DMS153 (cell line): ENCODE results near the gene ZNF205.
A peak's percentile ranks its signal among the peaks of the same experiment; 100 is the strongest.

ENCODE experiments used
- DNase-seq: peaks from one replicate; lab custom pipeline; 2025; lab: John Stamatoyannopoulos, UW

The ZNF205 gene

DNA sequence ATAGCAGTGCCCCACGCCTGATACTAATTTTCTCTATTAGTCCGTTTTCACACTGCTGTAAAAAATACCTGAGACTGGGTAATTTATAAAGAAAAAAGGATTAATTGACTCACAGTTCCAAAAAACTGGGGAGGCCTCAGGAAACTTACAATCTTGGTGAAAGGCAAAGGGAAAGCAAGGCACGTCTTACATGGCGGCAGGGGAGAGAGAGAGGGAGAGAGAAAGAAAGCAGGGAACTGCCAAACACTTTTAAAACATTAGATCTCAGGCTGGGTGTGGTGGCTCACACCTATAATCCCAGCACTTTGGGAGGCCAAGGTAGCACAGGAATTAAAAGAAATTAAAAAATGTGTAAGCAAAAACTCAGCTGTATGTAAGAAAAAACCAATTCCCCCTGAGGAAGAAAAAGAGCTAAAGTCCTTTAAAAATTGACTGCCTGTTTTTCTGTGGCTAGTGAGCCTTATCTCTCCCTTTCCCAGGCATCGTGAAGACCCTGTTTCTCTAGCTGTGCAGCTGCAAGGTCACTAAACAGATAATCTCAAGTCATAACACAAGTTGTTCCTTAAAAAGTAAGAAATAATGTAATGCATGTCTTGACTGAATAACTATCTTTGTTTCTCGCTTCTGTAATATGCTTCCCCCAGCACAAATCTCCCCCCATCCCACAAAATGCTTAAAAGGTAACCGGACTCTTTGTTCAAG is 27.3 kb upstream of the ZNF205 start:
- no peak for DNase-seq

DNA sequence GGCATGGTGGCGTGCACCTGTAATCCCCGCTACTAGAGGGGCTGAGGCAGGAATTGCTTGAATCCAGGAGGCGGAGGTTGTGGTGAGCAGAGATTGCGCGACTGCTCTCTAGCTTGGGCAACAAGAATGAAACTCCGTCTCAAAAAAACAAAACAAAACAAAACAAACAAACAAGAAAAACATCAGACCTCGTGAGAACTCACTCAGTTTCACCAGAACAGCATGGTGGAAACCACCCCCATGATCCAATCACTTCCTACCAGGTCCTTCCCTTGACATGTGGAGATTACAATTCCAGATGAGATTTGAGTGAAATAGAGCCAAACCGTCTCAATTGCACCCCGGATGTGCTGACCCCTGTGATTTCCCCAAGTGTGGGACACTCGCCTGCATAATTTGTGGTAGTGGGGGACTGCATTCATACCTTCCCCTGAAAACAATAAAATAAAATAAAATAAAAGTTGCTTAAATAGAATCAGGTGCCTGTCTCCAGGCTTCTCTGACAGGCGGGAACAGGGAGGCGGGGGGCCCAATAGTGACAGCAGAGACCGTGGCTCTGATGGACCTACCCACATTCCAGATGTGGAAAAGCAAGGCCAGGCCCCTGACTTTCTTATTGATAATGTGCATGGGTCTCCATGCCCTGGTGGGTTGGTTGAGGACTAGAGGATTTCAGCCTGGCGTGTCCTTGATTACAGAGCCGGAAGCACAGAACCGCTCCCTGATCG is 26.4 kb upstream of the ZNF205 start:
- DNase-seq: no peak

DNA sequence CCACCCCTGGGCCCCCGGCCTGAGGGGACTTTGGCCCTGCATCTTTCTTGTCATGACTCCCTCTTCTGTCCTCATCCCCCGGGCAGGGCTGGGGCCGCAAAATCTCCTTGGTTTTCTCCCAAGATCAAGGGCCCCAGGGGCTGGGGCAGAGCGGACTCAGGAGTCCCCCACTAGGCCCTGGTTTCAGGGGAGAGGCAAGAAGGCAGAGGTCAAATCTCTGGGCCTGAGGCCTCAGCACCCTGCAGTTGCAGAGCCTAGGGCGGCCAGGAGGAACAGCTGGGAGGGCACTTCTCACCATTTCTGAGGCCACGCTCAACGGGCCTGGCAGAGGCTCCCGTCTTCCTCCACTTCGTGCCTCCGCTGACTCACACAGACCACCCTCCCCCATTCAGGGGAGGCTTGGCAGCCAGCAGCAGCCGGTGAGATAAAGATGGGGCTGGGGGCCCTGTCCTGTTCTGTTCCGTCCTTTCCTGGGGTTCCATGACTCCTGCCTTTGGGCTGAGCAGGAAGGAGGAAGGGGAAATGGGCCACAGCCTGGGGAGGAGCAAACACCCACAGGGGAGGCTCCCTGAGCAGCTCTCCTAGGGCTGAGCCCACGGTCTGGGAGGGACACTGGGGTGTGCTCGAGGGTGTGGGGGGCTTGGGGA is 25.7 kb upstream of the ZNF205 start:
- DNase-seq: no peak

DNA sequence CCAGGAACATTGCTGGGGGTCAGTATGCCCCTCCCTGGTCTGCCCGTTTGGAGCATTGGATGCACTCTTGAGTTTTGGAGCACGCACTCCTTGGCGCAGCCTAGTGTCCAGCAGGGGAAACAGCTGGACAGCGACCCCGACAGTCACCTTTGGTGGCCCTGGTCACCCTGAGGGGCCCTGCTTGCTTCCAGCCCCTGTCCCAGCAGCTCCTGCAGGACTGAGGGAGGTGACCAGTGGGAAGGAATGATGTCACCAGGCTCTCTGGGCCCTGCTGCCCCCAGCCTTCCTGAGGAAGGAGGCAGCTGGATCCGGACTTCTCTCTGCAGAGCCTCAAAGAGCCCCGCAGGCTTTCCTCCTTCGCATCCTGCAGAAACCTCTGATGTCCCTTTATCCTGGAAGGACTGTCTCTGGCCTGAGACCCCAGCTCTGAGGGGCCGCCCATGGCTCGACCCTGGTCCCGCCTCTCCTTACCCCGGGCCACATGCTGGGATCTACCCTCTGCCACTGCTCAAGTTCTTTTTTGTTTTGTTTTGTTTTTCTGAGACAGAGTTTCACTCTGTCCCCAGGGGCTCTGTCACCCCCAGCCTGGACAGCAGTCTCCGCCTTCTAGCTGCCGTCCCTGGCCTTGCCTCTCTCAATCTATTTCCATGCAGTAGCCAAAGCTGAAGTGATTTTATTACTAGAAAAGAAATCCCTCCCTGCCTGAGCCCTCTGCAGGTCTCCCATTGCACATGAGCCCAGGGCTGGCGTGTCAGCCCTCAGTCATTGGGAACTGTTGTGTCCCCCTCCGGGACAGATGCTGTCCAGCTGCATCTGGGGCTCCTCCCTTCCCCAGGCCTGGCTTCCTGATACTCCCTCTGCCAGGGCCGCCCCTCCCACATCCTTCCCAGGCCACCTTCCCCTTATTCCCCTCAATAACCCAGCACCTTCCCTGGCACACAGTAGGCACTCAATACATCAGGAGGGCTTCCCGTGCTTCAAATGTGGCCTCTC is 24.8 kb upstream of the ZNF205 start:
- no peak for DNase-seq

DNA sequence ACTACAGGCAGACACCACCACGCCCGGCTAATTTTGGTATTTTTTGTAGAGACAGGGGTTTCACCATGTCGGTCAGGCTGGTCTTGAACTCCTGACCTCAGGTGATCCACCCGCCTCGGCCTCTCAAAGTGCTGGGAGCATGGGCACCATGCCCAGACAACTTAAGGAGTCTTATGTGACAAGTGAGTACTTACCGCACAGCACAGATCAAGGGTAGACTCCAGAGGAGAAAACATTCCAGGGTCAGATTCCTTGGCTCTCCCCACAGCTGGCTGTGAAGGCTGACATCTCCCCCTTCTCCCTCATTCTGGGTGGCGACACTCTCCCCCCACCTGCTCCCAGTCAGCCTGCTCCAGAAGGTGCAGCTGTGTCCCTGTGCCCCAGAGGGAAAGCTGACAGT is 23.9 kb upstream of the ZNF205 start:
- no peak for DNase-seq

DNA sequence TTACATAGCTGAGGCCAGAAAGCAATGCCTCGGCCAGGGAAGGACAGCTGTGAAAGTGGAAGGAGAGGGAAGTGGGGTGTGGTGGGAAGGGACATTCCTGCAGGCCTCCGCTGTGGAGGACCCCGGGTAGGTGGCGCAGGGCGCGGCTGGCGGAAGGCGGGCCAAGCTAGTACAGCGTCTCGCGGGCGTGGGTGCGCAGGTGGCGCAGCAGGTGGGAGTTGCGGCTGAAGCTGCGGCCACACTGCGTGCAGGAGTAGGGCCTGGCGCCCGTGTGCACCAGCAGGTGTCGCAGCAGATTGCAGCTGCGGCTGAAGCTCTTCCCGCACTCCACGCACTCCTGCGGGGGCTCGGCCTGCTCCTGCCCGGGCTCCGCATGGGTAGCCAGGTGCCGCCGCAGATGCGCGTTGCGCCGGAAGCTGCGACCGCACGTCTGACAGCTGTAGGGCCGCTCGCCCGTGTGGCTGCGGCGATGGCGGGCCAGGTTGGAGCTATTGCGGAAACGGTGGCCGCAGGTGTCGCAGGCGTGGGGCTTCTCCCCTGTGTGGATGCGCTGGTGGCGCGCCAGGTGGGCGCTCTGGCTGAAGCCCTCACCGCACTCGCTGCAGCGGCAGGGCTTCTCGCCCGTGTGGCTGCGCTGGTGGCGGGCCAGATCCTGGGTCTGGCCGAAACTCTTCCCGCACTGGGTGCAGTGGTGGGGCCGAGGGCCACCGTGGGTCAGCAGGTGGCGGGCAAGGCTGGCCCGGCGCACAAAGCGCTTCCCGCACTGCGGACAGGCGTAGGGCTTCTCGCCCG is 23.3 kb upstream of the ZNF205 start:
- DNase-seq: no peak

DNA sequence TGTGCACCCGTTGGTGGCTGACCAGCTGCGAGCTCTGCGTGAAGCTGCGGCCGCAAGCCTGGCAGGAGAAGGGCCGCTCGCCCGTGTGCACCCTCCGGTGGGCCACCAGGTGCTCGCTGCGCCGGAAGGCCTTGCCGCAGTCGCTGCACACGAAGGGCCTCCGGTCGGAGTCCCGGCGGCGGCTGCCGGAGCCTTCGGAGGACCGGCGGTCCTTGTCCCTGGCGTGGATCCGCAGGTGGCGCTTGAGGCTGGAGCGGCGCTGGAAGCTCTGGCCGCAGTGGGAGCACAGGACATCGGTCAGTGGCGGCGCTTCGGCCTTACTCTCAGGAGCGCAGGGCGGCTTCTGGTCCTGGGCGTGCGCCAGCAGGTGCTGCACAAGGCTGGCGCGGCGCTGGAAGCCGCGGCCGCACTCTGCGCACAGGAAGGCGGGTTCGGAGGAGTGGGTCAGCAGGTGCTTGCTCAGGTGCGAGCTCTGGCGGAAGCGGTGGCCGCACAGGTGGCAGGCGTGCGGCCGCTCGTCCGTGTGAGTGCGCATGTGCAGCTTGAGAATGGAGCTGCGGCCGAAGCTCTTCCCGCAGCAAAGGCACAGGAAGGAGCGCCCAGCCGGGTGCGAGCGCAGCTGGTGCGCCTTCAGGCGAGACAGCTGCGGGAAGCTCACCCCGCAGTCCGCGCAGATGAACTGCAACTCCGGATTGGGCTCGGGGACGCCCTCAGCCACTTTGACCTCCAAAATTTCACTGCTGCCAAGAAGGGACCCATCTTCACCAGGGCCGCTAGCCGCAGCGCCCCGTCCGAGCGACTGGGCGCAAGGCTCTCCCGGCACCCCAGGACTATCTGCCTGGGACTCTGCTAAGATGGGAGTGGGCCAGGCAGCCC is 22.4 kb upstream of the ZNF205 start:
- DNase-seq: no peak

DNA sequence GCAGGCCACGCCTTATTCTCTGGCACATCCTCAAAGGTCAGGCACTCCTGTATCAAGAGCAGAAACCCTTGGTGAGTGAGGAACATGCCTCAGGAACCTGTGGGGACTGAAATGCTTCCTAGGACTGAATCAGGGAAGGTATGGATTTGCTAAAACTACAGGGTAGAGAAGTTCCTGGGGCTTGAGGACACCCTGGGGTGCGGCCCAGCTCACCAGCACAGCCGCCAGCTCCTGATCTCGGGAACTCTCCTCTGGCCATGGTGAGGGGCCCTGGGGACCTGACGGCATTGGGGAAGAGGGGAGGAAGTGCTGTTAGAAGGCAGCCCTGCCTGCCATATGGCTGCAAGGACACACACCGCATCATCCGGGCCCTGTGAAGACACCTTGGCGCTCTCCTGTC is 20.8 kb upstream of the ZNF205 start:
- no peak for DNase-seq

DNA sequence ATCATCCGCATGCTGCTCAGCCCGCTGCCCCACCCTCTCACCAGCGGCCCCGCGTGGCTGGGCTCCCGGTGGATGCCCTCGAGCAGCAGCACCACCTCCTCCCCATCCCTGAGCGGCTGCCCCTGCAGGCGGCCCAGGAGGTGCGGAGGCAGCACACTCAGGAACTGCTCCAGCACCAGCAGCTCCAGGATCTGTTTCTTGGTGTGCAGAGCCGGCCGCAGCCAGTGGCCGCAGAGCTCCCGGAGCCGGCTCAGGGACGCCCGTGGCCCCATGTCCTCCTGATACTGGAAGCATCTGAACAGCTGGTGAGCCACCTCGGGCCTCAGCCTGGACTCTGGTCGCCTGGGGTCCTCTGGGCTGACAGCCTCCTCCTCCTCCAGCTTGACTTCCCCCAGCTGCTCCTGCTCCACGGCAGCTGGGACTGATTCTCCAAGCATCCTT is 19.9 kb upstream of the ZNF205 start:
- DNase-seq: no peak

DNA sequence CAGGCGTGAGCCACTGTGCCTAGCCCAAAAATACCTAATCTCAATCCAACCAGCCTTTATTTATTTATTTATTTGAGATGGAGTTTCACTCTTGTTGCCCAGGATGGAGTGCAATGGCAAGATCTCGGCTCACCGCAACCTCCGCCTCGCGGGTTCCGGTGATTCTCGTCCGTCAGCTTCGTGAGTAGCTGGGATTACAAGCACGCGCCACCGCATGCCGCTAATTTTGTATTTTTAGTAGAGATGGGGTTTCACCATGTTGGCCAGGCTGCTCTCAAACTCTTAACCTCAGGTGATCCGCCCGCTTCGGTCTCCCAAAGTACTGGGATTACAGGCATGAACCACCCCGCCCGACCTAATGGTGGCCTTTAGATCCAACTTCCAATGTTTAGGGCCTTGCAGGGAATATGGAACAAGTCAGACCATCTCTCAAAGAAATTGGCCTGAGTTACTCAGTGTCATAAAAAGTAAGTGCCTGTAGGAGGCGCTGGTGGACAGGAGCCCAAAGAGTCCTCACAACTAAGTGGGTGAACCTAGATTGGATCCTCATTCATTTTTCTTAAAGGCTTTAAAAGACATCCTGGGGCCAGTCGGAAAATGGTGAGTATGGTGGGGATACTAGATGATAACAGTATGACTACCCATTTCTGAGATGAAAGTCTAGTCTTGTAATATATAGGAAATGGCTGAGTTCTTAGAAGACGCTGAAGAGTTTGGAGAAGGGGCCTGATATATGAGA is 17.9 kb upstream of the ZNF205 start:
- DNase-seq: no peak

DNA sequence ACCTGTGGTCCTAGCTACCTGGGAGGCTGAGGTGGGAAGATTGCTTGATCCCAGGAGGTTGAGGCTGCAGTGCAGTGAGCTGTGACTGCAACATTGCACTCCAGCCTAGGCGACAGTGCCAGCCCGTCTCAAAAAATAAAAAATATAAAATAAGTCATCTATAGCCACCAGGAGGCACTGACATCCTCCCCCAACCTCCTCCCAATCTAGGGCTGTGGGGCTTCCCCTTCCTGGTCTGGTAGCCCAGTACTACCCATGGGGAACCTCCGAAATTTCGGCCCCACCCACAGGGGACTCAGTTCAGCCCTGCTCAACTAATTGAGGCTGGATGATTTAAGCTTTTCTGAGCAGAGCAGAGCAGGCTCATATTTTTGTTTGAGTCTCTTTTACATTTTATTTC is 16.5 kb upstream of the ZNF205 start:
- no peak for DNase-seq

DNA sequence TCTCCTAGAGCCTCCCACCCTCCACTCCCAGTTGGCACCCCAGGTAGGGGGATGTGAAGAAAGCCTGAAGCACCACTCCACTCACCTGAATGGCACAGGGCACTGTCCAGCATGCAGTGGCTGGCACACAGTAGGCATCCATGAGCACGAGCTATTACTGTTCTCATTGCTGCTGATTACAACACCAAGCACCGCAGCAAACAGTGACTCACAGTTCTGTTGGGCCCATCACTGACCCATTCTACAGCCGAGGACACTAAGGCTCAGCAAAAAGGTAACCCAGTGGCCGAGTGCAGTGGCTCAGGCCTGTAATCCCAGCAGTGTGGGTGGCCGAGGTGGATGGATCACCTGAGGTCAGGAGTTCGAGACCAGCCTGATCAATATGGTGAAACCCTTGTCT is 16.0 kb upstream of the ZNF205 start:
- DNase-seq: no peak

DNA sequence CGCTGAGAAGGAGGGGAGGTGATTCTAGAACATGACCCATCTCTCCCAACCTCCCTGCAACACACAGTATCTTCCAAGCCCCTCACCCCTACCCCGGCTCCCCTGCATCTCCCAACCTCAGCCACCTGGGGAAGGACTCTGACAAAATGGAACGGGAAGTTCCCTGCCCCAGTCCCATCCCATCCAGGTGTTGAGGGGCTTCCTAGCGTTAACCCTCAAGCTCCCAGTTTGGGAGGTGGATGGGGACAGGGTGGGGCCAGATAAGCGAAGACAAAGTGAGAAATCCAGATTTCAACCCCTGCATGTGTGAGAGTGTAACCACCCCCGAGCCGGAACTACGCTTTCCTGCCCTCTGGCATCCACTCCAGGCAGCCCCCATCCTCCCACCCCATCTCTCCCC is 15.1 kb upstream of the ZNF205 start:
- no peak for DNase-seq

DNA sequence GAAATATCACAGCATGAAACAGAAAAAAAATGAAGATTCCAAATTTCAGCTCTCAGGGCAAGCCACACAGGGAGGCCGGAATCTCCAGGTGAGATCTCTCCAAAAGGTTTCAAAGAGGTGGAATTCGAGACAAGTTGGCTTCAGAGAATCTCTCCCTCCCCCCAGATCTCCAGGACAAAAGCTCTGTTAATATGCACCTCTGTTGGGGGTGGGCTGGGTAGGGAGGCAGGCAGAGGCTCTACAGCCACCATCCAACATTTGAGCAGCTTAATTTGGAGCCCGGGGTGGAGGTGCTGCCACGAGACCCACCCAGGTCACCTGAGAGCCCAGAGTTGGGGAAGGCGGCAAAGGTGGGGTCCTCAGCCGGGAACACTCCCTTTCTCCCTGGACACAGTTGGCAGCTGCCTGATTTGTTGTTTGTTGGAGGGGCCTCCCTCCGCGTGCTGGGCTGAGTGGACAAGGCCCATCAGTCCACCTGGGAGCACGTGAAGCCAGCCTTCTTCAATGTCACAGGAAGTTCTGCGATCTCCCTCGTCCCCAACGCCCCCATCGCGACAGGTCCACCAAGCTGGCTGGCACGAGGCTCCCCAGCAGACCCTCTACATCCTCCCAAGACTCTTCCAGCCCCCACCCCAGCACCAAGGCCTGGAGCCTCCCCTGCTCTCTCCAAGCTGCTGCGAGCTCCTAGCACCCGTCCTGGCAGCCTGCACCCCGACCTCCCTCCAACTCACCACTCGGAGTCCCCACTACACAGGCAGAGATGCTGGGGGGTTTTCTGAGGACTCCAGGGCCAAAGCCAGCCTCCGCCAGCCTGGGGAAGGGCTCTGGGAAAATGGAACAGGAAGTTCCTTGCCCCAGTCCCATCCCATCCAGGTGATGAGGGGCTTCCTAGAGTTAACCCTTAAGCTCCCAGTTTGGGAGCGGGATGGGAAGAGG is 13.7 kb upstream of the ZNF205 start, which contains the start of gene ZSCAN10:
ZSCAN10 (minus strand) TSS at position 836 of the 936 bp plus-strand sequence. CDS start 6,357 bp downstream, outside the sequence.
- no peak for DNase-seq

DNA sequence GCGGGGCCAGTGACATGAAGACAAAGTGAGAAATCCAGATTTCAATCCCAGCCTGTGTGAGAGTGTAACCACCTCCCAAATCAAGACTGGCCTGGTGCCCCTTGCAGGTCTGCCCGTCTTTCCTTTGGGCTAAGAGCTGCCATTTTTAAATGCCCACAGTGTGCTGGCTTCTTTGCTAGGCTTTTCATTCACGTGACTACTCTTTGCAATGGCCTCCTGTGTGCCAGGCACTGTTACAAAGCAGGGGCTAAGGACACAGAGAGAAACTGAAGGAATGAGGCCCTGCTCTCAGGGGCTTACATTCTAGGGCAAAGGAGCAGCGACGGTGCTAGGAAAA is 13.0 kb upstream of the ZNF205 start:
- DNase-seq: no peak

DNA sequence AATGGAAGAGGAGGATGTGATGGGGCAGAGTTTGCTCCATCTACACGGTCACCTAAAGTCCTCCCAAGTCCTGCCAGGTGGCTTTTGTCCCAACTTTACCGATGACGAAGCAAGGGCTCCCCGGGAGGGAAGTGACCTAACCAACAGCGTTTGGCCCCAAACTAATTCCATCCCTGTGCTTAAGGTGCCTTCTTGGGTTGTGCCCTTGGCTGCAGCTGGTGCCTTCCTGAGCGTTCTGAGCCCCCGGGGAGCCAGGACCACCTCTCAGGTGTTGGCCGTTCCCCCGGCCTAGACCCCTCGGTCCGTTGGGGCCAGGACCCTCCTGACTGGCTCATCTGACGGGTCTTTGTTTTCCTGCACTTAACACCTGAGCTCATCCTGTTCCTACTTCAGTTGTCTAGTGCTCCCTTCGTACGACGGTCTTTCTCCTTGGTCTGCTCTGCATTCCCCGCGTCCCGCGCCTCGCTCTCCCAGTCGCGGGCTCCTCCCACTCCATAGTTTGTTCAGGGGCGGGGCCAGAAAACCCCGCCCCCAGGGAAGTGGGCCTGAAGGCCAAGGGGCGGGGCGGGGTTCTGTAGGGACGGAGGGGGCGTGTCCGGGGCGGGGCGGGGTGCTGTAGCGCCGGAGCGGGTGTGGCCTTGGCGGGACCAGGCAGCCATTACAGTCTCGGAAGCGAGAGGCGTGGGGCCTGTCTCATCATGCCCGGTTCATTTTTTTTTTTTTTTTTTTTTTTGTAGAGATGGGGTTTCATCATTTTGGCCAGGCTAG is 12.5 kb upstream of the ZNF205 start:
- DNase-seq: peak; percentile 79

DNA sequence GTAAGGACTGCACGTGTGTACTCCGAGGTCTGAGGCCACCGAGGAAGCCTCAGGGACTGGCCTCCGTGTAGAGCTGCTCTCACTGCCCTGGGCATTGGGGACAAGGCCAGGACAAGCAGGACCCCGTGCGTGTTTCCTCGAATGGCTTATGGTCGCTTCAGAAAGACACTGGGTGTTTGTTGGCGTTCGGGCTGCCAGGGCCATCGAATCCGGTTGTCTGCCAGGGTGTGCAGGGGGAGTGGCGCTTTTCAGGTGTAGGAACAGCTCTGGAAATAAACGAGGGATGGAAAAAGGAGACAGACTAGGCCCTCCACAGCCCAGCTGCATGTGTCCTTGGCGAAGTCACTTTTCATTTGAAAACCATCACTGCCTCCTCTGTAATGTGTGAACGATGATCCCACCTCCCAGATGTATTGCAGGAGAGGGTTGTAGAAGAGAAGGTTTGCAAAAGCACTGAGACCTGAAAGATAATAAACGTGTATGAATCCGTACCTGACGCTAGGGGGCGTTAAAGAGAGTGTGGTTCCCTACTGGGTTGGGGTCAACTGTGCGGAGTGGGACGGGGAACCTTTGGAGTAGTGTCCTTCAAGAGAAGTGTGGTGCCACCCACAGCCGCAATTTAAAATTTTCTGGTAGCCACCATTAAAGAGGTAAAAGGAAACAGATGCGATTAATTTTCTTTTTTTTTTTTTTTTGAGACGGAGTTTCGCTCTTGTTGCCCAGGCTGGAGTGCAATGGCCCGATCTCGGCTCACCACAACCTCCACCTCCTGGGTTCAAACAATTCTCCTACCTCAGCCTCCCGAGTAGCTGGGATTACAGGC is 11.2 kb upstream of the ZNF205 start:
- DNase-seq: no peak
